ENCODE data around the gene CACNA1C.

The CACNA1C gene

DNA sequence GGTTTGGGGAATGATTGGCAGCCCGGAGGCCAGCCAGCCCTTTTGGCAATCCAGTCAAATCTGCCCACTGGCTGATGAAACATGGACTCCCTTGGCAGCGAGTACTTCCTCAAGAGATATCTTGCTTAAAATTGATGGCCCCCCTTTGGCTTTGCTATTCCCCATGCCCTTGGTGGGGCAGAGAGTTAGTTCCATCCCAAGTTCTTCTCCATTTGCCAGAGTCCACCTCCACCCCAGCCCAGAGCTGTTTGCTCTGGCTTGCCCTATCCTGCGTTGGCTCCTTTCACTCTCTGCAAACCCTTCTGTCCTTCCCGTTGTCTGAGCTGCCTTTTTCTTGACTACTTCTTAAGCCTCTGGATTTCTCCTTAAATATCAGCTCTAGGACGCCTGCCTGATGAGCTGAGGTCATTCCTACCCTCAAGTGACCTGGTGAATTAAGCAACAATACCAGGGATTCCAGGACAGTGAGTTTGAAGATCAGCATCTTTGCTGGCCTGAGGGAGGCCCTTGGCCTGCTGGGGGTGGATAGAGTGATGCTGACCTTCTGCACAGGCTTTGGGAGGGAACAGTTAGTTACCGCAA is 212.0 kb downstream of the CACNA1C start:
- no peaks in the 10 kb centered on the region for H3K36me3 ChIP-seq (ENCODE audit: insufficient read depth, low read length)
- no peaks in the 10 kb centered on the region for H3K79me2 ChIP-seq (ENCODE audit: insufficient read depth, low read length)
- peaks cover 34% of the 10 kb centered on the region for H3K27me3 ChIP-seq (ENCODE audit: insufficient read depth, low read length, poor library complexity)
- TF ChIP-seq EZH2 (IDR thresholded peaks at IDR 0.05; ENCODE audit: borderline replicate concordance, low read depth, low read length, severe bottlenecking), result no peak
- TF ChIP-seq, protein P1, sequence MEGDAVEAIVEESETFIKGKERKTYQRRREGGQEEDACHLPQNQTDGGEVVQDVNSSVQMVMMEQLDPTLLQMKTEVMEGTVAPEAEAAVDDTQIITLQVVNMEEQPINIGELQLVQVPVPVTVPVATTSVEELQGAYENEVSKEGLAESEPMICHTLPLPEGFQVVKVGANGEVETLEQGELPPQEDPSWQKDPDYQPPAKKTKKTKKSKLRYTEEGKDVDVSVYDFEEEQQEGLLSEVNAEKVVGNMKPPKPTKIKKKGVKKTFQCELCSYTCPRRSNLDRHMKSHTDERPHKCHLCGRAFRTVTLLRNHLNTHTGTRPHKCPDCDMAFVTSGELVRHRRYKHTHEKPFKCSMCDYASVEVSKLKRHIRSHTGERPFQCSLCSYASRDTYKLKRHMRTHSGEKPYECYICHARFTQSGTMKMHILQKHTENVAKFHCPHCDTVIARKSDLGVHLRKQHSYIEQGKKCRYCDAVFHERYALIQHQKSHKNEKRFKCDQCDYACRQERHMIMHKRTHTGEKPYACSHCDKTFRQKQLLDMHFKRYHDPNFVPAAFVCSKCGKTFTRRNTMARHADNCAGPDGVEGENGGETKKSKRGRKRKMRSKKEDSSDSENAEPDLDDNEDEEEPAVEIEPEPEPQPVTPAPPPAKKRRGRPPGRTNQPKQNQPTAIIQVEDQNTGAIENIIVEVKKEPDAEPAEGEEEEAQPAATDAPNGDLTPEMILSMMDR (IDR thresholded peaks at IDR 0.05; ENCODE audit: borderline replicate concordance, extremely low read depth, low read length, poor library complexity, severe bottlenecking), result no peak
- no peaks in the 10 kb centered on the region for H3K9me3 ChIP-seq (ENCODE audit: insufficient read depth, low read length, severe bottlenecking)
- H3K4me2 ChIP-seq (ENCODE audit: insufficient read depth, low read length), result no peak overlapping the region
- DNase-seq (no peak), ATAC-seq (ENCODE audit: insufficient read depth, low read depth) (no peak)
- H3K27ac ChIP-seq (ENCODE audit: low read length), result no peak overlapping the region
- H3K4me1 ChIP-seq (ENCODE audit: insufficient read depth, low read length), result no peaks in the 10 kb centered on the region
- H3K4me3 ChIP-seq (ENCODE audit: low read depth in 1 of 2, low read length in 2 of 2), result no peak overlapping the region
- no peak overlapping the region for H2AFZ ChIP-seq (ENCODE audit: low read depth, low read length)
- peaks cover 7% of the 10 kb centered on the region; the same call in 1 of the 2 replicates for H4K20me1 ChIP-seq (ENCODE audit: insufficient read depth, low read length)
- H3K9ac ChIP-seq (ENCODE audit: low read depth, low read length), result no peak overlapping the region

DNA sequence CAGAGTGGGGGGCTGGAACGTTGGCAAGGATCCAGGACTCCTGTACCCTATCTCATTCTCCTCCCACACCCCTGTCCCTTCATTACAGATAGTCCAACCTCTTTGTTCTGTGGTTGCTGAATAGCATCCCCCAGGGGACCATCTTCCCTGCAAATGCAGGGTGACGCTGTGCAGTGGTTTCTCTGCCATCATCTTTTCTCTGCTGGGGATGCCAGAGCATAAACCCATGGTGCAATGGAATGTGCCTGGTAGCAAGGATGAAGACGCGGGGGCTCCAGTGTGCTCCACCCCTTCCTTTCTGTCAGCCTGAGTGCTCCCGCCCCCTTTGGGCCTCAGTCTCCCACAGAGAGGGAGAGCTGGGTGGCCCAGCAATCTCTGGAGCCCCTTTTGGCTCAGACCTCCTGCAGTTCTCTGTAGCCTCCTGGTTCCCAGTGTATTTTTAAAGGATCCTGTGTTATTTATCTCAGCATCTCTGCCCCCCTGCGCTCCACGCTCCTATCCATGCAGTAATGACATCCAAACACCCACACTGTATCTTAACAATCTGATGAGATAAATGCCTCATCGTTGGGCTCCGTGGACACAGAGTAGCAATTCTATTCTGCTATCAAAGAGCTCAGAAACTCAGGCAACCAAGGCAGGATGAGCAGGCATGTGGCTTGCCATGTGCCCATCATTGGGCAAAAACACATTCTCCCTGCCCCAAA is 212.8 kb downstream of the CACNA1C start:
- Histone ChIP-seq H3K9ac (ENCODE audit: low read depth, low read length) (no peak overlapping the region), H3K4me1 (ENCODE audit: insufficient read depth, low read length) (no peaks in the 10 kb centered on the region), H3K9me3 (ENCODE audit: insufficient read depth, low read length, severe bottlenecking) (no peaks in the 10 kb centered on the region), H3K4me2 (ENCODE audit: insufficient read depth, low read length) (no peak overlapping the region), H3K36me3 (ENCODE audit: insufficient read depth, low read length) (no peaks in the 10 kb centered on the region), H3K27me3 (ENCODE audit: insufficient read depth, low read length, poor library complexity) (peaks cover 30% of the 10 kb centered on the region), H2AFZ (ENCODE audit: low read depth, low read length) (no peak overlapping the region), H4K20me1 (ENCODE audit: insufficient read depth, low read length) (peaks cover 7% of the 10 kb centered on the region; the same call in 1 of the 2 replicates), H3K79me2 (ENCODE audit: insufficient read depth, low read length) (no peaks in the 10 kb centered on the region), H3K4me3 (ENCODE audit: low read depth in 1 of 2, low read length in 2 of 2) (no peak overlapping the region), H3K27ac (ENCODE audit: low read length) (no peak overlapping the region)
- ATAC-seq (ENCODE audit: insufficient read depth, low read depth) (no peak), DNase-seq (no peak)
- no peak for TF ChIP-seq EZH2 (IDR thresholded peaks at IDR 0.05; ENCODE audit: borderline replicate concordance, low read depth, low read length, severe bottlenecking)
- TF ChIP-seq, protein P1 (IDR thresholded peaks at IDR 0.05; ENCODE audit: borderline replicate concordance, extremely low read depth, low read length, poor library complexity, severe bottlenecking), result no peak

DNA sequence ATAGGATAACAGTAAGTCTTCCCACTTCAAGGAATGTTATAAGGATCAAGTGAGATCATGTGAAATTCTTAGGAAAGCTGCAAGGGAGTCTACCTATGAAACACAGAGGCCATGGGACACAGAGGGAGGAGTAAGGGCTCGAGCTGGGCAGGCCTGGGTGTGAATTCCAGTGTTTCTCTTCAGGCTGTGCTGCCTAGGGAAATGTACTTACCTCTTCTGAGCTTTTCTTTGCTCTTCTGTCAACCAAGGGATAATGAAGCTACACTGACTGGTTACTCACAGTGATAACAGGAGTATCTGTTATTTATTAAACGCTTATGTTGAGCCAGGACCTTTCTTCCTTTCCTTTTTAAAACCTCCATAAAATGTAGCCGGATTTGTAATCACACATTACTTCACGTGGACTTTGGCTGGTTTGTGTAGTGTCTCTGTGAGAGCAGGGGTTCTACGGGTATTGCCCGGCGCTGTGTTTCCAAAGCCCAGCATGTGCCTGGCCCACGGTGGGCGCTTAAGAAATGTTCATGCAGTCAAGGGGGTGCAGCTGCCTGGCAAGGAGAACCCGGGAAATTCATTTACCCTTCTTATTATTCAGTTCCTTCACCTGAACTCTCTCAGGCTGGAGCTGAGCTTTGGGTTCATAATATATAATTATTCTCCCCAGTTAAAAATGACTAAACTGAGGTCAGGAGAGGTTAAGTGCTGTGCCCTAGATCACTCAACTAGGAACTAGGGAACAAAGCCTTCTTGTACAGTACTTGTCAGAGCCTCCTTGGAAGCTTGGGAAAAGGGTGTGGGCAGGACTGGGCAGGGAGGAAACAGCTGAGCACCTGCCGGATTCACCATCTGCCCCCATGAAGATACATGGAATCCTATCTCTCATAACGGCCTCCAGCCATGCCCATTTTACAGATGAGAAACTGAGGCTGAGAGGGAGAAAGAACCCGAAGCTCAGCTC is 214.2 kb downstream of the CACNA1C start:
- Histone ChIP-seq H3K79me2 (ENCODE audit: insufficient read depth, low read length) (no peaks in the 10 kb centered on the region), H3K27ac (ENCODE audit: low read length) (no peak overlapping the region), H3K4me2 (ENCODE audit: insufficient read depth, low read length) (no peak overlapping the region), H3K27me3 (ENCODE audit: insufficient read depth, low read length, poor library complexity) (peaks cover 26% of the 10 kb centered on the region), H3K9me3 (ENCODE audit: insufficient read depth, low read length, severe bottlenecking) (no peaks in the 10 kb centered on the region), H3K4me3 (ENCODE audit: low read depth in 1 of 2, low read length in 2 of 2) (no peak overlapping the region), H3K9ac (ENCODE audit: low read depth, low read length) (no peak overlapping the region), H2AFZ (ENCODE audit: low read depth, low read length) (no peak overlapping the region), H4K20me1 (ENCODE audit: insufficient read depth, low read length) (peaks cover 3% of the 10 kb centered on the region; the same call in 1 of the 2 replicates), H3K36me3 (ENCODE audit: insufficient read depth, low read length) (no peaks in the 10 kb centered on the region), H3K4me1 (ENCODE audit: insufficient read depth, low read length) (no peaks in the 10 kb centered on the region)
- ATAC-seq (ENCODE audit: insufficient read depth, low read depth) (no peak), DNase-seq (no peak)
- TF ChIP-seq, protein P1 (IDR thresholded peaks at IDR 0.05; ENCODE audit: borderline replicate concordance, extremely low read depth, low read length, poor library complexity, severe bottlenecking), result no peak
- TF ChIP-seq EZH2 (IDR thresholded peaks at IDR 0.05; ENCODE audit: borderline replicate concordance, low read depth, low read length, severe bottlenecking), result no peak

Measured in DND-41 (cell line).